K562 (cell line): ENCODE measurements around the gene HDAC5. TPM values are rescaled to one million over a fixed set of nuclear protein-coding genes. Genes with fewer than 3 reads are reported as not detected.

ENCODE experiments used
- ARID2 ChIP-seq: fragments of 450-650 bp; IDR thresholded peaks from 2 replicates; pipeline ENCODE4 v1.6.1; 2017; ENCODE audit warnings: antibody characterized with exemption, mild to moderate bottlenecking
- ATF1 ChIP-seq, 2 experiments: fragments of 450-650 bp in 1 of 2; IDR thresholded peaks; 2 replicates each; pipeline ENCODE4 v1.6.1; 2016; ENCODE audit warnings: missing compliant biosample characterization in 1 of 2, missing genetic modification characterization in 1 of 2
- EGR1 ChIP-seq: fragments of 450-650 bp; conservative IDR thresholded peaks from 2 replicates; pipeline ENCODE4 v1.6.1; 2017; ENCODE audit warnings: mild to moderate bottlenecking
- HMGN3 ChIP-seq: IDR thresholded peaks from 2 replicates; pipeline ENCODE4 v1.6.1; 2011; ENCODE audit warnings: borderline replicate concordance, low read depth, mild to moderate bottlenecking, mixed read lengths, low read length; ENCODE audit not compliant: insufficient read length; ENCODE audit errors: extremely low read depth
- L3MBTL2 ChIP-seq: fragments of 450-650 bp; IDR thresholded peaks from 2 replicates; pipeline ENCODE4 v1.6.1; 2016; ENCODE audit warnings: mild to moderate bottlenecking, moderate library complexity
- MXD1 ChIP-seq: fragments of 250-450 bp; sonication (Bioruptor Pico); IDR thresholded peaks from 2 replicates; pipeline ENCODE4 v1.8.0; 2021; ENCODE audit warnings: borderline replicate concordance, mild to moderate bottlenecking, moderate library complexity; ENCODE audit not compliant: poor library complexity, severe bottlenecking
- NCOR1 ChIP-seq: fragments of 450-650 bp; IDR thresholded peaks from 2 replicates; pipeline ENCODE4 v1.6.1; 2016; ENCODE audit warnings: mild to moderate bottlenecking, moderate library complexity
- NFIX ChIP-seq: fragments of 250-450 bp; sonication (Bioruptor Pico); IDR thresholded peaks from 2 replicates; pipeline ENCODE4 v1.4.0; 2020; ENCODE audit warnings: low read depth, mild to moderate bottlenecking, moderate library complexity
- PKNOX1 ChIP-seq: fragments of 450-650 bp; IDR thresholded peaks from 2 replicates; pipeline ENCODE4 v1.6.1; 2016
- POLR2A ChIP-seq: fragments of 450-650 bp; conservative IDR thresholded peaks from 2 replicates; pipeline ENCODE4 v1.6.1; 2016
- POLR2AphosphoS5 ChIP-seq: IDR thresholded peaks from 2 replicates; pipeline ENCODE4 v1.6.1; 2011; ENCODE audit warnings: mild to moderate bottlenecking, low read depth, low read length, moderate library complexity; ENCODE audit not compliant: control insufficient read depth, insufficient read depth
- REST ChIP-seq, 2 experiments: fragments of 450-650 bp; formaldehyde crosslinking in 1 of 2; IDR thresholded peaks; 2 replicates each; pipeline versions ENCODE4 v1.4.0 to v1.6.1; 2014 to 2020; ENCODE audit warnings: mild to moderate bottlenecking in 2 of 2, borderline replicate concordance in 1 of 2, low read depth in 1 of 2
- SLC30A9 ChIP-seq: fragments of 250-450 bp; sonication (Bioruptor Pico); IDR thresholded peaks from 2 replicates; pipeline ENCODE4 v1.8.0; 2022; ENCODE audit warnings: mild to moderate bottlenecking, moderate library complexity
- SRF ChIP-seq, 2 experiments: fragments of 250-450, 450-650 bp in 1 of 2; sonication (Bioruptor Pico) in 1 of 2; sonication (generic) in 1 of 2; formaldehyde crosslinking; IDR thresholded peaks; 2 replicates each; pipeline versions ENCODE4 v1.5.0 to v1.5.1; 2020 to 2022; ENCODE audit warnings: mild to moderate bottlenecking in 1 of 2, missing genetic modification reagents in 1 of 2
- ZNF12 ChIP-seq: sonication (generic); formaldehyde crosslinking; IDR thresholded peaks from 2 replicates; pipeline ENCODE4 v1.4.0; 2020; ENCODE audit warnings: mild to moderate bottlenecking, missing genetic modification reagents
- polyA plus RNA-seq, 8 experiments: library from polyadenylated mRNA; depleted of rRNA in 4 of 8; stranded (reverse) in 5 of 8; unstranded in 3 of 8; fragments of >200 nt; fragmentation: Nextera tagmentation in 2 of 8; fragmentation: Illumina TruSeq in 1 of 8; extraction: Ambion mirVana in 2 of 8; extraction: Trizol in 1 of 8; gene quantifications; 2 replicates each; pipeline versions ENCODE4 v1.2.1 to v1.2.3, GENCODE V29; 2011 to 2014; ENCODE audit warnings: inconsistent platforms in 1 of 8, missing spikeins in 1 of 8
- total RNA-seq, 7 experiments: library from RNA; depleted of rRNA in 6 of 7; stranded (reverse); fragments of >200 nt in 6 of 7; fragmentation: Illumina TruSeq in 2 of 7; extraction: Trizol in 2 of 7; gene quantifications; 2 replicates each; pipeline versions ENCODE4 v1.2.1 to v1.2.3, GENCODE V29; 2011 to 2021; ENCODE audit warnings: low replicate concordance in 1 of 7
- TF ChIP-seq, protein P1 (sequence below): fragments of 250-450 bp; sonication (Bioruptor Pico); IDR thresholded peaks from 2 replicates; pipeline ENCODE4 v1.5.0; 2021

HDAC5 gene
- total and polyA plus RNA-seq, 9 of the 15 experiments (the other 6 are each of a cell fraction or from before 2014, with no cell fraction given) = 0.45 to 26.2 (median 16.4) TPM

- TF ChIP-seq REST (IDR thresholded peaks at IDR 0.05; ENCODE audit: borderline replicate concordance) (0 out of 2 replicates have a peak, but pooled peaks have one; percentile 4), REST (CRISPR knock-in tag; IDR thresholded peaks at IDR 0.05; ENCODE audit: low read depth) (no peak), NFIX (CRISPR knock-in tag) (no peak), MXD1 (CRISPR knock-in tag) (no peak), NCOR1 (peak; percentile 79), POLR2A (peak; percentile 82), ARID2 (no peak), ZNF12 (CRISPR knock-in tag) (no peak), HMGN3 (no peak), PKNOX1 (peak; percentile 76), L3MBTL2 (peak; percentile 60; the same call in 1 of the 2 replicates), SLC30A9 (no peak), POLR2AphosphoS5 (peak; percentile 69), SRF (CRISPR knock-in tag; IDR thresholded peaks at IDR 0.05) (peak in 1 of 2 experiments; percentile 24; a peak in 2 of 4 replicates), ATF1 (CRISPR knock-in tag; IDR thresholded peaks at IDR 0.05) (no peak), ATF1 (tag; IDR thresholded peaks at IDR 0.05) (peak; percentile 19; the same call in 1 of the 2 replicates), EGR1 (peak; percentile 76)
- TF ChIP-seq, protein P1, sequence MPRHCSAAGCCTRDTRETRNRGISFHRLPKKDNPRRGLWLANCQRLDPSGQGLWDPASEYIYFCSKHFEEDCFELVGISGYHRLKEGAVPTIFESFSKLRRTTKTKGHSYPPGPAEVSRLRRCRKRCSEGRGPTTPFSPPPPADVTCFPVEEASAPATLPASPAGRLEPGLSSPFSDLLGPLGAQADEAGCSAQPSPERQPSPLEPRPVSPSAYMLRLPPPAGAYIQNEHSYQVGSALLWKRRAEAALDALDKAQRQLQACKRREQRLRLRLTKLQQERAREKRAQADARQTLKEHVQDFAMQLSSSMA (CRISPR knock-in tag) = no peak
Measured at GRCh38 chr17:44095647-44096496, 27.6 kb downstream of the HDAC5 start (continued).
